Body of pancreas (tissue), 4 donors: ENCODE results near the gene RFC4.
"Not testable (repeated sequence)": the region's sequence is repeated elsewhere in the genome, so short reads cannot be mapped to it uniquely, and the experiment has no call there.

ENCODE experiments used
- POLR2A ChIP-seq, 3 donors: fragments of 450-650 bp; IDR thresholded peaks; one replicate each; pipeline ENCODE4 v1.6.1; 2016; ENCODE audit warnings: antibody characterized with exemption in 3 of 3, mild to moderate bottlenecking in 2 of 3
- TF ChIP-seq, protein P1 (sequence below), 7 experiments: fragments of 450-650 bp in 4 of 7; fragments of 200-600 bp in 3 of 7; sonication (generic) in 3 of 7; IDR thresholded peaks; one replicate each; pipeline ENCODE4 v1.5.1; 2016 to 2019; ENCODE audit warnings: antibody characterized with exemption in 7 of 7

DNA sequence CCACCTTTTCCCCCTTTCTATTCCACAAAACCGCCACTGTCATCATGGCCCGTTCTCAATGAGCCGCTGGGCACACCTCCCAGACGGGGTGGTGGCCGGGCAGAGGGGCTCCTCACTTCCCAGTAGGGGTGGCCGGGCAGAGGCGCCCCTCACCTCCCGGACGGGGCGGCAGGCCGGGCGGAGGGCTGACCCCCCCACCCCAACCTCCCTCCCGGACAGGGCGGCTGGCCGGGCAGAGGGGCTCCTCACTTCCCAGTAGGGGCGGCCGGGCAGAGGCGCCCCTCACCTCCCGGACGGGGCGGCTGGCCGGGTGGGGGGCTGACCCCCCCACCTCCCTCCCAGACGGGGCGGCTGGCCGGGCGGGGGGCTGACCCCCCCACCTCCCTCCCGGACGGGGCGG, 5.0 kb upstream of the RFC4 start:
- TF ChIP-seq, protein P1, sequence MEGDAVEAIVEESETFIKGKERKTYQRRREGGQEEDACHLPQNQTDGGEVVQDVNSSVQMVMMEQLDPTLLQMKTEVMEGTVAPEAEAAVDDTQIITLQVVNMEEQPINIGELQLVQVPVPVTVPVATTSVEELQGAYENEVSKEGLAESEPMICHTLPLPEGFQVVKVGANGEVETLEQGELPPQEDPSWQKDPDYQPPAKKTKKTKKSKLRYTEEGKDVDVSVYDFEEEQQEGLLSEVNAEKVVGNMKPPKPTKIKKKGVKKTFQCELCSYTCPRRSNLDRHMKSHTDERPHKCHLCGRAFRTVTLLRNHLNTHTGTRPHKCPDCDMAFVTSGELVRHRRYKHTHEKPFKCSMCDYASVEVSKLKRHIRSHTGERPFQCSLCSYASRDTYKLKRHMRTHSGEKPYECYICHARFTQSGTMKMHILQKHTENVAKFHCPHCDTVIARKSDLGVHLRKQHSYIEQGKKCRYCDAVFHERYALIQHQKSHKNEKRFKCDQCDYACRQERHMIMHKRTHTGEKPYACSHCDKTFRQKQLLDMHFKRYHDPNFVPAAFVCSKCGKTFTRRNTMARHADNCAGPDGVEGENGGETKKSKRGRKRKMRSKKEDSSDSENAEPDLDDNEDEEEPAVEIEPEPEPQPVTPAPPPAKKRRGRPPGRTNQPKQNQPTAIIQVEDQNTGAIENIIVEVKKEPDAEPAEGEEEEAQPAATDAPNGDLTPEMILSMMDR (IDR thresholded peaks at IDR 0.05) = not testable (repeated sequence)
- not testable (repeated sequence) for TF ChIP-seq POLR2A (IDR thresholded peaks at IDR 0.05)
